Pancreas (tissue), 10 donors: ENCODE measurements around the gene JCHAIN. TPM values are rescaled to one million over a fixed set of nuclear protein-coding genes. Genes with fewer than 3 reads are reported as not detected.
"Not testable (repeated sequence)": the region's sequence is repeated elsewhere in the genome, so short reads cannot be mapped to it uniquely, and the experiment has no call there.

ENCODE experiments used
- ATAC-seq, 4 donors: fragments of 200-7000 bp; cut with Tn5 transposase; one replicate each; pipeline versions ENCODE4 v1.8.0 to v1.9.1; 2020; ENCODE audit warnings: mild to moderate bottlenecking in 4 of 4, moderate library complexity in 4 of 4
- DNase-seq, 6 donors: peaks; one replicate each; pipeline ENCODE4 v3.0.0-alpha.2; 2020
- FAIRE-seq: peaks from 2 replicates; lab custom pipeline; 2012; peaks lifted over from hg19 to GRCh38; lab: Jason Lieb, UNC
- H3K27ac ChIP-seq, 4 donors: fragments of 200-600 bp; sonication (generic); 1 replicate in 3 of 4; 2 replicates in 1 of 4; pipeline versions ENCODE4 v1.5.0 to v1.8.0; 2020
- H3K27me3 ChIP-seq, 4 donors: fragments of 200-600 bp; one replicate each; pipeline ENCODE4 v1.8.0; 2021
- H3K36me3 ChIP-seq, 3 donors: fragments of 200-600 bp; sonication (generic) in 1 of 3; one replicate each; pipeline versions ENCODE4 v1.5.0 to v1.8.0; 2020 to 2021
- H3K4me1 ChIP-seq, 3 donors: fragments of 200-600 bp; one replicate each; pipeline ENCODE4 v1.8.0; 2021
- H3K4me3 ChIP-seq, 4 donors: fragments of 200-600 bp; sonication (generic) in 2 of 4; one replicate each; pipeline versions ENCODE4 v1.5.0 to v1.8.0; 2020 to 2021
- H3K9me3 ChIP-seq, 4 donors: fragments of 200-600 bp; one replicate each; pipeline ENCODE4 v1.8.0; 2021
- CTCF ChIP-seq, 4 donors: fragments of 200-600 bp; sonication (generic) in 3 of 4; IDR thresholded peaks; one replicate each; pipeline versions ENCODE4 v1.5.0 to v1.8.0; 2021; ENCODE audit warnings: antibody characterized with exemption in 4 of 4
- WGBS, 2 donors: extraction: QIAGEN DNeasy Blood & Tissue Kit; methylation state at CpG; one replicate each; pipeline ENCODE4 v1.1.7; 2013; 5-methylcytosine and 5-hydroxymethylcytosine counted together
- intact Hi-C, 3 donors: fragments of 100-400 bp; cut with DNase I; formaldehyde crosslinking; loops; one replicate each; pipeline versions ENCODE4 v1.11.1 to v1.14.2; 2022
- polyA plus RNA-seq, 2 donors: library from polyadenylated mRNA; stranded (reverse); fragments of 200-250 nt; gene quantifications; one replicate each; pipeline ENCODE4 v1.2.3, GENCODE V29; 2013
- total RNA-seq, 6 donors: library from RNA; stranded (reverse); fragmentation: NEBNext Ultra II Directional in 4 of 6; extraction: Animal tissue kit (Norgen Biotek cat#: 25700) in 4 of 6; gene quantifications; one replicate each; pipeline versions ENCODE4 v1.2.1 to v1.2.4, GENCODE V29; 2021 to 2023
- donor health status: healthy with polysubstance abuse.
- donor health status: DM: no; HTN: no; CAD: no; lungs with moderate emphysema.
- donor health status: DM: no; HTN: no; CAD: no.
- donor health status: control.
- donor health status: control.
- donor health status: Bipolar disorder and iron deficiency.
- donor health status: DM: yes; HTN: yes; CAD: no.
- donor health status: DM: no; HTN: no; CAD: no.
- donor health status: DM: no; HTN: no; CAD: no.
- donor health status: DM: yes; HTN: yes; CAD: no.

Gene JCHAIN
- total and polyA plus RNA-seq, 8 donors: 0.38 to 122 (median 2.2) TPM

DNA sequence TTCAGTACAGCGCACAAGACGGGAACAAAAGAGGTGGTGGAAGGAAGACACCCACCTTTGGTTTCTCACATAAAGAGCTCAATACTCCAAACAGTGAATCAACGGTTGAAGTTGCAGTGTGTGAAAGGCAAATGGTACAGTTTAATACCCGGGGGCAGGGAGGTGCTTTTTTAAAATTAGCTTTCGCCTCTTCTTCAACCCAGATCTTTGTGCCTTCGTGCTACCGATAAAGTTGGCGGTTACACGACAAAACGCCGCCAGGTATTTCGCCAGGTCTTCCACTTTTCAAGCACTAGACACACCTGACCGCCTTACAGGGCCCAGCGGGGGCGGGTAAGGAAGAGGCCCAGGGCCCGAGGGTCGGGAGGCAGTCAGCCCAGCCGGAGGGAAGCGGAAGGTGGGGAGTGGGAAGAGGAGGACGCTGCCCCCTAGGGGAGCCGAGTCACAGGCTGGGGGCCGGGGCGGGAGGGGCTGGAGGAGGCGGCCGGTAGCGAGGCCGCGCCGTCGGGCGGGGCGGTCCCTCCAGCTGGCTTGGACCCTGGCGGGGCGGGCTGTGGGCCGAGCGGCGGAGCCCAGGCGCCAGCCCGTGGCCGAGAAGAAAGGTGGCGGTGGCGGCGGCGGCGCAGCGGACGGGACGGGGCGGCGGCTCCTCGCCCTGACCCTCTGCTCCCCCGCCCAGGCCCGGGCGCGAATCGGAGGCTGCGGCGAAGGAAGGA, 38.1 kb upstream of the JCHAIN start:
- intact Hi-C loops: no loop called here

DNA sequence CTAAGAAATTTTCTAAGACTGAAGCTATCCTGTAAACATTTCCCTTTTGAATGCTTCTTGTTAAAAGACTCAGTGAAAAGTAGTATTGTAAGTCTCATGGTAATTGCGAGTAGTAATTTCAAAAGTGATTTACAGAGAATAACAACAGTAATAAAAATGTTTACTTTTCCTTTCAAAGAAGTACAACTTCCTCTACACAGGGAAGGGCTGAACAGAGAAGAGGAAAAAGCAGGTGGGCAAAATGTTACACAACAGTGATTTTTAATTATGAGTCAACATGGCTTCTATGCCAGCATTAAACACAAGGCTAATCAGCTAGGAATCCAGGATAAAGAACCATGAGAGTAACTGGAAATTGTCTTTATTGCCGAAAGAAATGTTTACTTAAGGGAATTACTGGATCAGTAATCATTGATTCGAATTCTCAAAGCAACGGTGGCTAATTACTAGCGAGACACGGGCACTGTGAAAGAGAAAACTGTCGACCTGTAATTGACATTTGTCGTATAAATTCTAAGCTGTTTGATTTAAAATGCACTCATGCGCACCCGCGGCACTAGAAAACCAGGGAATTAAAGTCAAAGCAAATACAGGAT, 37.4 kb upstream of the JCHAIN start:
- no peak for TF ChIP-seq CTCF (IDR thresholded peaks at IDR 0.05)
- peaks cover 7 to 21% (median 12%) of the 10 kb centered on the region in 3 donors for H3K4me1 ChIP-seq
- H3K36me3 ChIP-seq: no peaks in the 10 kb centered on the region
- FAIRE-seq (peak; percentile 17), DNase-seq (no peak), ATAC-seq (peak in 2 of 4 donors; percentile 15 to 61)
- H3K27ac ChIP-seq: peak overlapping the region; percentile 78 to 98 (median 94)
- H3K4me3 ChIP-seq: peak overlapping the region; percentile 60 to 95 (median 89)
- 1% methylated on average over 11 of the region's 11 CpGs for WGBS, 2 donors
- intact Hi-C loops: no loop called here
- H3K9me3 ChIP-seq: no peaks in the 10 kb centered on the region
- no peaks in the 10 kb centered on the region for H3K27me3 ChIP-seq

More for the DNA sequence above, 38.1 kb upstream of the JCHAIN start:
- Histone ChIP-seq H3K4me1 (peaks cover 11 to 26% (median 12%) of the 10 kb centered on the region in 3 donors), H3K36me3 (no peaks in the 10 kb centered on the region), H3K27me3 (no peaks in the 10 kb centered on the region), H3K4me3 (peak overlapping the region; percentile 60 to 95 (median 89)), H3K27ac (peak overlapping the region; percentile 78 to 98 (median 94)), H3K9me3 (no peaks in the 10 kb centered on the region)
- peak in 1 of 4 donors; percentile 22 for TF ChIP-seq CTCF (IDR thresholded peaks at IDR 0.05)
- ATAC-seq: peak; percentile 80 to 86 (median 84)
- 0 to 1% methylated on average over 45 to 58 of the region's 58 CpGs for WGBS, 2 donors
- FAIRE-seq: no peak
- DNase-seq: peak; percentile 81 to 91 (median 86)

GRCh38 chr4:70702592-70702991, 36.3 kb upstream of the JCHAIN start:
- H3K27me3 ChIP-seq, H3K27ac ChIP-seq, H3K36me3 ChIP-seq, H3K4me3 ChIP-seq, FAIRE-seq, H3K9me3 ChIP-seq, ATAC-seq, DNase-seq, intact Hi-C loops: not testable (repeated sequence)
- 42 to 45% methylated on average over 2 of the region's 2 CpGs for WGBS, 2 donors
- H3K4me1 ChIP-seq: peaks cover 4 to 19% (median 12%) of the 10 kb centered on the region in 3 donors

DNA sequence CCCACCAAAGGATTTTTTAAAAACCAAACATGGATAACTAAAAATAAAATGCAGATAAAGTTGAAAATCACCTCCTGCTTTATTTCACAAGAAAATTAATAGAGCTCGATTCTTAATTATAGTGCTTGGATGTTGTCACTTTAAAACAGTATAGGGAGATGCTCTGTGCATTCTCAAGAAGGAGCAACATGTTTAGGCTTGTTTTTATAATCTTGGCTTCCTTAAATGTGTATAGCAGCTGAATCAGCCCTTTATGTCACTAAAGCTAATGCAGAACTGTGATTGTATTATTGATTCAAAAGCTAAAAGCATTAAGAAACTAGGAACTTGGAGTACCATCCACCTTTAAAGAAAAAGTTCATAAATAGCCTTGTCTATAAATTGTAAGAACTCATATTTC, 35.0 kb upstream of the JCHAIN start:
- Histone ChIP-seq H3K27ac (no peak overlapping the region), H3K27me3 (no peaks in the 10 kb centered on the region), H3K9me3 (no peaks in the 10 kb centered on the region), H3K4me3 (no peak overlapping the region), H3K4me1 (peaks cover 0 to 6% (median under 1%) of the 10 kb centered on the region in 3 donors), H3K36me3 (no peaks in the 10 kb centered on the region)
- ATAC-seq (no peak), DNase-seq (no peak), FAIRE-seq (no peak)
- intact Hi-C loops: no loop called here
- WGBS, 2 donors: 71 to 80% methylated on average over 1 of the region's 1 CpG
- no peak for TF ChIP-seq CTCF (IDR thresholded peaks at IDR 0.05)

GRCh38 chr4:70700712-70701111, 34.4 kb upstream of the JCHAIN start:
- FAIRE-seq (no peak), ATAC-seq (no peak), DNase-seq (no peak)
- H3K27me3 ChIP-seq: no peaks in the 10 kb centered on the region
- H3K9me3 ChIP-seq: no peaks in the 10 kb centered on the region
- 74 to 83% methylated on average over 5 of the region's 5 CpGs for WGBS, 2 donors
- no peak for TF ChIP-seq CTCF (IDR thresholded peaks at IDR 0.05)
- no peak overlapping the region for H3K4me3 ChIP-seq
- no peak overlapping the region for H3K27ac ChIP-seq
- intact Hi-C loops: no loop called here
- peaks cover 0 to 5% (median 0%) of the 10 kb centered on the region in 3 donors for H3K4me1 ChIP-seq
- H3K36me3 ChIP-seq: no peaks in the 10 kb centered on the region

- H3K27me3 ChIP-seq, intact Hi-C loops, H3K36me3 ChIP-seq, FAIRE-seq, ATAC-seq, DNase-seq, H3K4me1 ChIP-seq, H3K9me3 ChIP-seq, H3K27ac ChIP-seq, H3K4me3 ChIP-seq: not testable (repeated sequence)
- WGBS, 2 donors: 71 to 76% methylated on average over 8 of the region's 8 CpGs
These were observed 32.1 kb upstream of the JCHAIN start for GRCh38 chr4:70698435-70698834.

DNA sequence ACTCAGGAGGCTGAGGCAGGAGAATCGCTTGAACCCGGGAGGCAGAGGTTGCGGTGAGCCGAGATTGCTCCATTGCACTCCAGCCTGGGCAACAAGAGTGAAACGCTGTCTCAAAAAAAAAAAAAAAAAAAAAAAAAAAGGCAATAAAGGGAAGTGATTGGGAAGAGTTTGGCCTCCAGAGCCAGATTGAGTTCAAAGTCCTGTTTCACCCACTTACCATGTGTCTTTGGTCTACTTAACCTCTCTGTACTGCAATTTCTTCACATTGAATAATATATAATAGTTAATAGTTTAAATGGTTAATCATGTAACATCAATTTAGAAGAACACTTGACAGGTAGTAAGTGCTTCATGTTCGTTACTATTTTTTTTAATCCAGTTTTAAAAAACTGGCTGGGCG, 28.3 kb upstream of the JCHAIN start:
- H3K27me3 ChIP-seq, H3K4me3 ChIP-seq, DNase-seq, ATAC-seq, H3K9me3 ChIP-seq, H3K36me3 ChIP-seq, intact Hi-C loops, H3K27ac ChIP-seq, FAIRE-seq: not testable (repeated sequence)
- H3K4me1 ChIP-seq: peaks cover 12 to 20% (median 17%) of the 10 kb centered on the region in 3 donors
- WGBS, 2 donors: 93 to 96% methylated on average over 7 of the region's 7 CpGs
